HFFc6 (cell line): ENCODE results near the gene CCDC70. TPM values are rescaled to one million over a fixed set of nuclear protein-coding genes. Genes with fewer than 3 reads are reported as not detected.

Experiments
- DNase-seq: peaks from one replicate; pipeline ENCODE4 v3.0.0-alpha.2; 2018
- H3K27ac Mint-ChIP-seq: 2 replicates; pipeline ENCODE4 v1.8.0; 2020; ENCODE audit warnings: mild to moderate bottlenecking, mixed read lengths
- H3K27me3 Mint-ChIP-seq: 2 replicates; pipeline ENCODE4 v1.8.0; 2021; ENCODE audit warnings: mild to moderate bottlenecking, moderate library complexity, mixed read lengths; ENCODE audit not compliant: insufficient read depth
- H3K36me3 Mint-ChIP-seq: 2 replicates; pipeline ENCODE4 v1.8.0; 2021; ENCODE audit warnings: low read depth, mixed read lengths
- H3K4me1 Mint-ChIP-seq: 2 replicates; pipeline ENCODE4 v1.8.0; 2020; ENCODE audit warnings: low read depth, mixed read lengths
- H3K4me3 Mint-ChIP-seq: 2 replicates; pipeline ENCODE4 v1.8.0; 2020; ENCODE audit warnings: mild to moderate bottlenecking, moderate library complexity, mixed read lengths
- H3K9me3 Mint-ChIP-seq: 2 replicates; pipeline ENCODE4 v1.8.0; 2020; ENCODE audit warnings: mild to moderate bottlenecking, mixed read lengths
- CTCF ChIP-seq: fragments of 200-600 bp; sonication (generic); IDR thresholded peaks from 2 replicates; pipeline ENCODE4 v1.5.0; 2021; ENCODE audit warnings: antibody characterized with exemption, mild to moderate bottlenecking
- total RNA-seq, 6 experiments: library from RNA; stranded (reverse); fragmentation: NEBNext Ultra II Directional; extraction: Animal tissue kit (Norgen Biotek cat#: 25700); gene quantifications; 2 replicates in 1 of 6; 3 replicates in 5 of 6; pipeline ENCODE4 v1.2.3, GENCODE V29; 2021

Gene CCDC70
- total RNA-seq, 6 experiments from 2014 or later: not detected

- no peak for TF ChIP-seq CTCF
- Mint-ChIP-seq H3K27ac (no peak overlapping the region), H3K4me1 (peaks cover 10% of the 10 kb centered on the region), H3K9me3 (no peaks in the 10 kb centered on the region), H3K4me3 (no peak overlapping the region), H3K27me3 (peaks cover 35% of the 10 kb centered on the region), H3K36me3 (no peaks in the 10 kb centered on the region)
- DNase-seq: no peak
Measured at GRCh38 chr13:51817717-51818116, 44.1 kb upstream of the CCDC70 start.

- H3K4me3 Mint-ChIP-seq: no peak overlapping the region
- TF ChIP-seq CTCF: 0 out of 2 replicates have a peak, but pooled peaks have one; percentile 14
- peaks cover 35% of the 10 kb centered on the region for H3K27me3 Mint-ChIP-seq
- no peaks in the 10 kb centered on the region for H3K9me3 Mint-ChIP-seq
- peaks cover 10% of the 10 kb centered on the region for H3K4me1 Mint-ChIP-seq
- DNase-seq: no peak
- no peak overlapping the region for H3K27ac Mint-ChIP-seq
- H3K36me3 Mint-ChIP-seq: no peaks in the 10 kb centered on the region
Measured at GRCh38 chr13:51818276-51818675, 43.5 kb upstream of the CCDC70 start.

- Mint-ChIP-seq H3K4me3 (no peak overlapping the region), H3K27me3 (peaks cover 38% of the 10 kb centered on the region), H3K4me1 (peaks cover 10% of the 10 kb centered on the region), H3K27ac (no peak overlapping the region), H3K9me3 (no peaks in the 10 kb centered on the region), H3K36me3 (no peaks in the 10 kb centered on the region)
- no peak for DNase-seq
- no peak for TF ChIP-seq CTCF
Measured at GRCh38 chr13:51818781-51819511, 42.8 kb upstream of the CCDC70 start.

- H3K9me3 Mint-ChIP-seq: no peaks in the 10 kb centered on the region
- H3K27me3 Mint-ChIP-seq: peaks cover 38% of the 10 kb centered on the region
Measured at GRCh38 chr13:51819544-51819943, 42.2 kb upstream of the CCDC70 start.

GRCh38 chr13:51820016-51820597 is 41.7 kb upstream of the CCDC70 start:
- DNase-seq: no peak
- H3K36me3 Mint-ChIP-seq: no peaks in the 10 kb centered on the region
- TF ChIP-seq CTCF: no peak
- no peaks in the 10 kb centered on the region for H3K9me3 Mint-ChIP-seq
- no peak overlapping the region for H3K27ac Mint-ChIP-seq
- no peak overlapping the region for H3K4me3 Mint-ChIP-seq
- peaks cover 4% of the 10 kb centered on the region for H3K4me1 Mint-ChIP-seq
- peaks cover 38% of the 10 kb centered on the region for H3K27me3 Mint-ChIP-seq

More at GRCh38 chr13:51819544-51819943, 42.2 kb upstream of the CCDC70 start:
- peaks cover 9% of the 10 kb centered on the region for H3K4me1 Mint-ChIP-seq
- no peaks in the 10 kb centered on the region for H3K36me3 Mint-ChIP-seq
- H3K4me3 Mint-ChIP-seq: no peak overlapping the region
- no peak overlapping the region for H3K27ac Mint-ChIP-seq
- no peak for TF ChIP-seq CTCF
- no peak for DNase-seq
